OCI-LY1 (cell line): ENCODE measurements around the gene CLIC1.

Experiments used
- CTCF ChIP-seq: fragments of 200-600 bp; sonication (generic), shearing (Covaris generic); IDR thresholded peaks from 2 replicates; pipeline ENCODE4 v1.5.1; 2017; ENCODE audit warnings: mild to moderate bottlenecking, antibody characterized with exemption, low read length, moderate library complexity, mixed read lengths
- EZH2 ChIP-seq: fragments of 200-600 bp; sonication (generic), shearing (Covaris generic); IDR thresholded peaks from 2 replicates; pipeline ENCODE4 v1.8.0; 2017; ENCODE audit warnings: borderline replicate concordance, mixed run types, mild to moderate bottlenecking, antibody characterized with exemption, low read length, moderate library complexity, mixed read lengths

DNA sequence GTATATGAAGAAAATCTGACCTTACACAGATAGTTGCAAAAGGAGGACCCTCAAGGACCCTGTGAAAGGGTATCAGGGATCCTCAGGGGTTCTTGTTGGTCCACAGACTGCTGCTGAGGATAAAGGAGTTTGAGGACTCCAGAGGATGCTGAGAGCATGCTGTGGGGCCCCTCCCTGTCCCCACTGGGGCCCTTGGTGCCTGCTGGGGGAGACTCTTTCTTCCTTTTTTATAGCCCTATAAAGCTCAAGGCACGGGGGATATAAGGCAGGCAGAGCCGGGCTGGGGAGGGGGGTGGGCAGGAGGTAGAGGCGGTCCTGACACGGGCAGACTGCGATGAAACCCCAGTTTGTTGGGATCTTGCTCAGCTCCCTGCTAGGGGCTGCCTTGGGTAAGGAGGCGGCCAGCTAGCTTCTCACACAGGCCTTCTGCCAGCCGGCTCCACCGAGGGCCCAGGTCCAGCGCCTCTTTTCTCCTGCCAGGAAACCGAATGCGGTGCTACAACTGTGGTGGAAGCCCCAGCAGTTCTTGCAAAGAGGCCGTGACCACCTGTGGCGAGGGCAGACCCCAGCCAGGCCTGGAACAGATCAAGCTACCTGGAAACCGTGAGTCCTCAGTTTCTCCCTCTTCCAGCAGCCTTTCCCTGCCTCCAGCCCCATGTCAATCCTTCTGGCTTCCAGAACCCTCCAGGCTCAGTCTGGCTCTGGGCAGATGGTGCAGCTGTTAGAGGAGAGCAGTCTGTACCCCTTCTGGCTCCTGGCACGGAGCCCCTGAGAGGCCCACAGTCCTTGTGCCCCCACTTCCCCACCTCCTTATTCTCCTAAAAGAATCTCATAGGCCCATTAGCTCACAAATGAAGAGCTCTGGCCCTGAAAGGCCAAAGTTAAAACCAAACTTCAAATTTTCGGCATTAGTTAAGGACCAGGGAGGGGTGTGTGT lies 21.0 kb downstream of the CLIC1 start, which contains the start of gene LY6G6D:
- TF ChIP-seq CTCF (no peak), EZH2 (no peak)
